A549 (cell line): ENCODE results near the gene VPS51. TPM values are rescaled to one million over a fixed set of nuclear protein-coding genes. Genes with fewer than 3 reads are reported as not detected.

Experiments
- ATAC-seq, 2 experiments: fragments of 200-7000 bp in 1 of 2; fragments of >200 bp in 1 of 2; cut with Nextera tagmentation in 1 of 2; cut with Tn5 transposase in 1 of 2; 3 replicates each; pipeline versions ENCODE4 v1.8.0 to v1.9.1; 2018 to 2020; ENCODE audit warnings: mild to moderate bottlenecking in 1 of 2, moderate library complexity in 1 of 2
- CTCF ChIA-PET: fragments of 300-600 bp; sonication (Branson Sonifier 250); formaldehyde crosslinking; extraction: SDS; loops from one replicate; lab custom pipeline; 2021; ENCODE audit warnings: antibody characterized with exemption, inconsistent platforms; lab: Yijun Ruan, JAX
- POLR2A ChIA-PET: fragments of 350-600 bp; formaldehyde crosslinking; extraction: SDS; loops from one replicate; lab custom pipeline; 2021; ENCODE audit warnings: antibody characterized with exemption, inconsistent platforms; lab: Yijun Ruan, JAX
- DNase-seq, 2 experiments: peaks; one replicate each; pipeline versions ENCODE4 v3.0.0 to v3.0.0-alpha.2; 2011 to 2016; ENCODE audit warnings: low read depth in 1 of 2, low spot score in 1 of 2
- FAIRE-seq: peaks from 2 replicates; lab custom pipeline; 2011; peaks lifted over from hg19 to GRCh38; lab: Jason Lieb, UNC
- H3K27ac ChIP-seq, 2 experiments: fragments of >200 bp; sonication (Bioruptor Twin); formaldehyde crosslinking; 3 replicates each; pipeline ENCODE4 v1.5.1; 2016 to 2017
- H3K4me1 ChIP-seq: fragments of >200 bp; sonication (Bioruptor Twin); formaldehyde crosslinking; 3 replicates; pipeline ENCODE4 v1.6.1; 2016
- H3K4me2 ChIP-seq: fragments of >200 bp; sonication (Bioruptor Twin); formaldehyde crosslinking; 3 replicates; pipeline ENCODE4 v1.6.1; 2016
- H3K4me3 ChIP-seq: fragments of >200 bp; sonication (Bioruptor Twin); formaldehyde crosslinking; 3 replicates; pipeline ENCODE4 v1.5.1; 2016
- H3K9me3 ChIP-seq: fragments of >200 bp; sonication (Bioruptor Twin); formaldehyde crosslinking; 3 replicates; pipeline ENCODE4 v1.6.1; 2016
- CBX8 ChIP-seq: fragments of 200-600 bp; sonication (generic); IDR thresholded peaks from 2 replicates; pipeline ENCODE4 v1.6.1; 2016
- EHF ChIP-seq: fragments of 250-450 bp; sonication (Bioruptor Pico); IDR thresholded peaks from 2 replicates; pipeline ENCODE4 v1.5.0; 2020; ENCODE audit warnings: mild to moderate bottlenecking
- EP300 ChIP-seq, 2 experiments: fragments of >200 bp; sonication (Bioruptor Twin); formaldehyde crosslinking; IDR thresholded peaks; 2 replicates in 1 of 2; 3 replicates in 1 of 2; pipeline ENCODE4 v1.6.1; 2016 to 2017
- ESRRA ChIP-seq: fragments of 150-350 bp; IDR thresholded peaks from 2 replicates; pipeline ENCODE4 v1.6.1; 2014; ENCODE audit warnings: mild to moderate bottlenecking, low read length, borderline replicate concordance
- HDAC2 ChIP-seq: fragments of 200-600 bp; sonication (generic); IDR thresholded peaks from 2 replicates; pipeline ENCODE4 v1.6.1; 2016
- HOXB5 ChIP-seq: fragments of 250-450 bp; sonication (Bioruptor Pico); IDR thresholded peaks from 2 replicates; pipeline ENCODE4 v1.5.0; 2020; ENCODE audit warnings: mild to moderate bottlenecking, moderate library complexity
- MAFK ChIP-seq: fragments of 450-650 bp; IDR thresholded peaks from 2 replicates; pipeline ENCODE4 v1.6.1; 2014; ENCODE audit not compliant: partially characterized antibody
- MAZ ChIP-seq: fragments of 150-350 bp; IDR thresholded peaks from 2 replicates; pipeline ENCODE4 v1.6.1; 2014; ENCODE audit warnings: antibody characterized with exemption, low read depth, low read length, borderline replicate concordance
- NFE2L2 ChIP-seq: fragments of 150-350 bp; conservative IDR thresholded peaks from 2 replicates; pipeline ENCODE4 v1.6.1; 2014; ENCODE audit warnings: low read length
- RARB ChIP-seq: fragments of 250-450 bp; sonication (Bioruptor Pico); IDR thresholded peaks from 2 replicates; pipeline ENCODE4 v1.8.0; 2021; ENCODE audit warnings: mild to moderate bottlenecking, moderate library complexity
- RCOR1 ChIP-seq: fragments of 150-350 bp; IDR thresholded peaks from 2 replicates; pipeline ENCODE4 v1.6.1; 2014; ENCODE audit warnings: antibody characterized with exemption, low read length, low read depth
- SREBF2 ChIP-seq: fragments of 450-650 bp; IDR thresholded peaks from 2 replicates; pipeline ENCODE4 v1.6.1; 2014; ENCODE audit warnings: mild to moderate bottlenecking, moderate library complexity
- TFCP2L1 ChIP-seq: fragments of 250-450 bp; sonication (Bioruptor Pico); IDR thresholded peaks from 2 replicates; pipeline ENCODE4 v1.5.0; 2021; ENCODE audit warnings: mild to moderate bottlenecking
- TP53 ChIP-seq: fragments of 250-450 bp; sonication (Bioruptor Pico); IDR thresholded peaks from 2 replicates; pipeline ENCODE4 v1.5.0; 2021; ENCODE audit warnings: mild to moderate bottlenecking, moderate library complexity
- ZFP36 ChIP-seq: fragments of 450-650 bp; IDR thresholded peaks from 2 replicates; pipeline ENCODE4 v1.6.1; 2014; ENCODE audit warnings: borderline replicate concordance; ENCODE audit not compliant: partially characterized antibody
- ZNF302 ChIP-seq: fragments of 250-450 bp; sonication (Bioruptor Pico); IDR thresholded peaks from 2 replicates; pipeline ENCODE4 v1.9.0; 2021; ENCODE audit warnings: inconsistent platforms, mild to moderate bottlenecking, moderate library complexity
- WGBS: methylation state at CpG from one replicate; pipeline ENCODE4 v1.1.6; 2017; ENCODE audit errors: missing lambda C conversion rate; 5-methylcytosine and 5-hydroxymethylcytosine counted together
- polyA plus RNA-seq, 4 experiments: library from polyadenylated mRNA; depleted of rRNA in 3 of 4; stranded (reverse); fragments of >200 nt; fragmentation: RNase III in 1 of 4; extraction: RNeasy Plus Mini Kit Qiagen cat#74134 plus additional on column Dnase treatment in 1 of 4; gene quantifications; 2 replicates in 3 of 4; 3 replicates in 1 of 4; pipeline ENCODE4 v1.2.3, GENCODE V29; 2011 to 2017
- TF ChIP-seq, protein P1 (sequence below): IDR thresholded peaks from 2 replicates; pipeline ENCODE4 v1.6.1; 2012
- TF ChIP-seq, protein P2 (sequence below): fragments of 200-600 bp; sonication (generic); IDR thresholded peaks from 2 replicates; pipeline ENCODE4 v1.6.1; 2016; ENCODE audit warnings: antibody characterized with exemption, mild to moderate bottlenecking, moderate library complexity
- TF ChIP-seq, protein P3 (sequence below): fragments of >200 bp; sonication (Bioruptor Twin); formaldehyde crosslinking; IDR thresholded peaks from 3 replicates; pipeline ENCODE4 v1.5.1; 2016
- TF ChIP-seq, protein P4 (sequence below): fragments of 150-350 bp; IDR thresholded peaks from 2 replicates; pipeline ENCODE4 v1.6.1; 2014; ENCODE audit warnings: low read depth, mild to moderate bottlenecking, low read length

Gene VPS51
- polyA plus RNA-seq, 2 of the 4 experiments (the other 2 are of a cell fraction) = 37.2 to 51.0 TPM

DNA sequence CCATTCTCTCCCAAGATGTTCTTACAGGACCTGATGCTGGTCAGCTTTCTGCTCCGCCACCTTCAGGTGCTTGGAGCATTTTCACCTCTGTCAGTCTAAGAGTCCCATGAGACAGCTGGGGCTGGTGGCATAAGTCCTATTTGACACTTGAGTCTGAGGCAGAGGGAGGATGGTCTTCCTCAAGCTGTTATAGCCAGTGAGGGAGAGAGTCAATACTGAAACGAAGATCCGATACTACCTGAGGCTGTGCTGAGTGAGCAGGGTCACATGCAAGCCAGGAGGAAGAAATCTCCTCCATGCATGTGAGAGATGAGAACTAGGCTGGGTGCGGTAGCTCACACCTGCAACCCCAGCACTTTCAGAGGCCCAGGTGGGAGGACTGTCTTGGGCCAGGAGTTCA is 6.4 kb upstream of the VPS51 start:
- H3K9me3 ChIP-seq = no peaks in the 10 kb centered on the region
- DNase-seq = no peak
- no peak for FAIRE-seq
- no peak overlapping the region for H3K4me2 ChIP-seq
- ChIA-PET POLR2A (no interaction called here), CTCF (interaction anchor here (0.6 to 4.7 kb wide), 8 partner anchors 11 to 209 kb away, joined by 3 to 30 read pairs (median 4); partner anchors contain the start of genes SNX15 and TM7SF2)
- no peak overlapping the region for H3K27ac ChIP-seq
- no peak overlapping the region for H3K4me3 ChIP-seq
- peaks cover 10% of the 10 kb centered on the region for H3K4me1 ChIP-seq
- TF ChIP-seq EHF (CRISPR knock-in tag) = no peak
- no peak for TF ChIP-seq ZNF302 (CRISPR knock-in tag)
- TF ChIP-seq, protein P1, sequence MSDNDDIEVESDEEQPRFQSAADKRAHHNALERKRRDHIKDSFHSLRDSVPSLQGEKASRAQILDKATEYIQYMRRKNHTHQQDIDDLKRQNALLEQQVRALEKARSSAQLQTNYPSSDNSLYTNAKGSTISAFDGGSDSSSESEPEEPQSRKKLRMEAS = no peak
- no peak for TF ChIP-seq MAZ
- no peak for TF ChIP-seq RARB (CRISPR knock-in tag)
- TF ChIP-seq ZFP36 = no peak
- no peak for TF ChIP-seq NFE2L2
- TF ChIP-seq SREBF2 = no peak
- TF ChIP-seq HDAC2 = no peak
- TF ChIP-seq ESRRA = no peak
- TF ChIP-seq MAFK = no peak
- TF ChIP-seq, protein P2, sequence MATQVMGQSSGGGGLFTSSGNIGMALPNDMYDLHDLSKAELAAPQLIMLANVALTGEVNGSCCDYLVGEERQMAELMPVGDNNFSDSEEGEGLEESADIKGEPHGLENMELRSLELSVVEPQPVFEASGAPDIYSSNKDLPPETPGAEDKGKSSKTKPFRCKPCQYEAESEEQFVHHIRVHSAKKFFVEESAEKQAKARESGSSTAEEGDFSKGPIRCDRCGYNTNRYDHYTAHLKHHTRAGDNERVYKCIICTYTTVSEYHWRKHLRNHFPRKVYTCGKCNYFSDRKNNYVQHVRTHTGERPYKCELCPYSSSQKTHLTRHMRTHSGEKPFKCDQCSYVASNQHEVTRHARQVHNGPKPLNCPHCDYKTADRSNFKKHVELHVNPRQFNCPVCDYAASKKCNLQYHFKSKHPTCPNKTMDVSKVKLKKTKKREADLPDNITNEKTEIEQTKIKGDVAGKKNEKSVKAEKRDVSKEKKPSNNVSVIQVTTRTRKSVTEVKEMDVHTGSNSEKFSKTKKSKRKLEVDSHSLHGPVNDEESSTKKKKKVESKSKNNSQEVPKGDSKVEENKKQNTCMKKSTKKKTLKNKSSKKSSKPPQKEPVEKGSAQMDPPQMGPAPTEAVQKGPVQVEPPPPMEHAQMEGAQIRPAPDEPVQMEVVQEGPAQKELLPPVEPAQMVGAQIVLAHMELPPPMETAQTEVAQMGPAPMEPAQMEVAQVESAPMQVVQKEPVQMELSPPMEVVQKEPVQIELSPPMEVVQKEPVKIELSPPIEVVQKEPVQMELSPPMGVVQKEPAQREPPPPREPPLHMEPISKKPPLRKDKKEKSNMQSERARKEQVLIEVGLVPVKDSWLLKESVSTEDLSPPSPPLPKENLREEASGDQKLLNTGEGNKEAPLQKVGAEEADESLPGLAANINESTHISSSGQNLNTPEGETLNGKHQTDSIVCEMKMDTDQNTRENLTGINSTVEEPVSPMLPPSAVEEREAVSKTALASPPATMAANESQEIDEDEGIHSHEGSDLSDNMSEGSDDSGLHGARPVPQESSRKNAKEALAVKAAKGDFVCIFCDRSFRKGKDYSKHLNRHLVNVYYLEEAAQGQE = no peak
- no peak for TF ChIP-seq HOXB5 (CRISPR knock-in tag)
- TF ChIP-seq CBX8 = no peak
- TF ChIP-seq TP53 (CRISPR knock-in tag) = no peak
- no peak for TF ChIP-seq EP300 (IDR thresholded peaks at IDR 0.05)
- 92% methylated on average over 4 of the region's 4 CpGs for WGBS
- ATAC-seq = no peak

DNA sequence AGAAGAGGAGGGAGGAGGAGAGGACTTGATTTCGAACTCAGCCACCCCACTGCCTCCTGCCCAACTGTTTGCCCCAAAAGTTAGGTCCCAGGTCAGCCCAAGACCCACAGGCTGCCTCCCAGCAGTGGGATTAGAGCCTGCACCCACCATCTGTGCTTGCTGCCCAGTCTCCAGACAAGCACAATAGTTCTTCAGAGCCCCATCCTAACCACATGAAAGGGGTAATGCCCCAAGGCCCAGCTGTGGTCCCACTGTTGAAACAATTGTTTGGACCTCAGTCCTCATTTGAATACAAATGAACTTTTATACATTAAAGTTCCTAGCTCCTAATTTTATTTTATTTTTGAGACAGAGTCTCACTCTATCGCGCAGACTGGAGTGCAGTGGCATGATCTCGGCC is 5.4 kb upstream of the VPS51 start:
- WGBS = 80% methylated on average over 4 of the region's 4 CpGs

More for the DNA sequence above, 5.4 kb upstream of the VPS51 start:
- DNase-seq (no peak), FAIRE-seq (no peak), ATAC-seq (no peak)
- ChIA-PET POLR2A (interaction anchor here (0.7 kb wide), 1 partner anchor 508 kb away, joined by 6 read pairs; no protein-coding TSS in a partner anchor), CTCF (interaction anchor here (0.7 to 4.7 kb wide), 7 partner anchors 12 to 133 kb away, joined by 3 to 30 read pairs (median 6); partner anchors contain the start of genes ARL2, SNX15 and TM7SF2)
- H3K4me2 ChIP-seq = no peak overlapping the region
- H3K4me3 ChIP-seq = no peak overlapping the region
- no peak overlapping the region for H3K27ac ChIP-seq
- H3K4me1 ChIP-seq = peaks cover 1% of the 10 kb centered on the region; the same call in 1 of the 3 replicates
- H3K9me3 ChIP-seq = no peaks in the 10 kb centered on the region
- no peak for TF ChIP-seq TFCP2L1 (CRISPR knock-in tag)
- TF ChIP-seq RCOR1 = no peak
- TF ChIP-seq, protein P3, sequence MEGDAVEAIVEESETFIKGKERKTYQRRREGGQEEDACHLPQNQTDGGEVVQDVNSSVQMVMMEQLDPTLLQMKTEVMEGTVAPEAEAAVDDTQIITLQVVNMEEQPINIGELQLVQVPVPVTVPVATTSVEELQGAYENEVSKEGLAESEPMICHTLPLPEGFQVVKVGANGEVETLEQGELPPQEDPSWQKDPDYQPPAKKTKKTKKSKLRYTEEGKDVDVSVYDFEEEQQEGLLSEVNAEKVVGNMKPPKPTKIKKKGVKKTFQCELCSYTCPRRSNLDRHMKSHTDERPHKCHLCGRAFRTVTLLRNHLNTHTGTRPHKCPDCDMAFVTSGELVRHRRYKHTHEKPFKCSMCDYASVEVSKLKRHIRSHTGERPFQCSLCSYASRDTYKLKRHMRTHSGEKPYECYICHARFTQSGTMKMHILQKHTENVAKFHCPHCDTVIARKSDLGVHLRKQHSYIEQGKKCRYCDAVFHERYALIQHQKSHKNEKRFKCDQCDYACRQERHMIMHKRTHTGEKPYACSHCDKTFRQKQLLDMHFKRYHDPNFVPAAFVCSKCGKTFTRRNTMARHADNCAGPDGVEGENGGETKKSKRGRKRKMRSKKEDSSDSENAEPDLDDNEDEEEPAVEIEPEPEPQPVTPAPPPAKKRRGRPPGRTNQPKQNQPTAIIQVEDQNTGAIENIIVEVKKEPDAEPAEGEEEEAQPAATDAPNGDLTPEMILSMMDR = no peak
- TF ChIP-seq, protein P4, sequence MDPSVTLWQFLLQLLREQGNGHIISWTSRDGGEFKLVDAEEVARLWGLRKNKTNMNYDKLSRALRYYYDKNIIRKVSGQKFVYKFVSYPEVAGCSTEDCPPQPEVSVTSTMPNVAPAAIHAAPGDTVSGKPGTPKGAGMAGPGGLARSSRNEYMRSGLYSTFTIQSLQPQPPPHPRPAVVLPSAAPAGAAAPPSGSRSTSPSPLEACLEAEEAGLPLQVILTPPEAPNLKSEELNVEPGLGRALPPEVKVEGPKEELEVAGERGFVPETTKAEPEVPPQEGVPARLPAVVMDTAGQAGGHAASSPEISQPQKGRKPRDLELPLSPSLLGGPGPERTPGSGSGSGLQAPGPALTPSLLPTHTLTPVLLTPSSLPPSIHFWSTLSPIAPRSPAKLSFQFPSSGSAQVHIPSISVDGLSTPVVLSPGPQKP = no peak
